Measurements from ENCODE around the gene ZNF341. TPM values are rescaled to one million over a fixed set of nuclear protein-coding genes. Genes with fewer than 3 reads are reported as not detected.

The ZNF341 gene
- total and polyA plus RNA-seq, 7 donors: 1.2 to 7.9 (median 2.5) TPM

GRCh38 chr20:33689973-33690372, 41.8 kb upstream of the ZNF341 start:
- Histone ChIP-seq H3K4me3 (no peak overlapping the region), H3K27ac (no peak overlapping the region), H3K36me3 (no peaks in the 10 kb centered on the region), H3K27me3 (no peaks in the 10 kb centered on the region), H3K9me3 (no peaks in the 10 kb centered on the region), H3K4me1 (peaks cover 0 to 27% (median 26%) of the 10 kb centered on the region in 4 donors)
- TF ChIP-seq POLR2AphosphoS5 (IDR thresholded peaks at IDR 0.05) (no peak), POLR2A (IDR thresholded peaks at IDR 0.05) (no peak), EP300 (IDR thresholded peaks at IDR 0.05) (no peak)
- TF ChIP-seq, protein P1, sequence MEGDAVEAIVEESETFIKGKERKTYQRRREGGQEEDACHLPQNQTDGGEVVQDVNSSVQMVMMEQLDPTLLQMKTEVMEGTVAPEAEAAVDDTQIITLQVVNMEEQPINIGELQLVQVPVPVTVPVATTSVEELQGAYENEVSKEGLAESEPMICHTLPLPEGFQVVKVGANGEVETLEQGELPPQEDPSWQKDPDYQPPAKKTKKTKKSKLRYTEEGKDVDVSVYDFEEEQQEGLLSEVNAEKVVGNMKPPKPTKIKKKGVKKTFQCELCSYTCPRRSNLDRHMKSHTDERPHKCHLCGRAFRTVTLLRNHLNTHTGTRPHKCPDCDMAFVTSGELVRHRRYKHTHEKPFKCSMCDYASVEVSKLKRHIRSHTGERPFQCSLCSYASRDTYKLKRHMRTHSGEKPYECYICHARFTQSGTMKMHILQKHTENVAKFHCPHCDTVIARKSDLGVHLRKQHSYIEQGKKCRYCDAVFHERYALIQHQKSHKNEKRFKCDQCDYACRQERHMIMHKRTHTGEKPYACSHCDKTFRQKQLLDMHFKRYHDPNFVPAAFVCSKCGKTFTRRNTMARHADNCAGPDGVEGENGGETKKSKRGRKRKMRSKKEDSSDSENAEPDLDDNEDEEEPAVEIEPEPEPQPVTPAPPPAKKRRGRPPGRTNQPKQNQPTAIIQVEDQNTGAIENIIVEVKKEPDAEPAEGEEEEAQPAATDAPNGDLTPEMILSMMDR (IDR thresholded peaks at IDR 0.05): no peak
- intact Hi-C loops (cut with DNase I): loop anchor here (5.0 kb wide), 1 partner anchor 42 kb away; the partner anchor contains the start of gene ZNF341
- 29 to 75% methylated on average over 4 of the region's 4 CpGs for WGBS, 2 donors
- DNase-seq: no peak

GRCh38 chr20:33693289-33693688, 38.5 kb upstream of the ZNF341 start:
- peaks cover 0 to 29% (median 26%) of the 10 kb centered on the region in 4 donors for H3K4me1 ChIP-seq
- intact Hi-C loops (cut with DNase I): no loop called here
- no peaks in the 10 kb centered on the region for H3K27me3 ChIP-seq
- WGBS, 2 donors: 87% methylated on average over 5 of the region's 5 CpGs
- H3K36me3 ChIP-seq: no peaks in the 10 kb centered on the region
- no peak for TF ChIP-seq POLR2A (IDR thresholded peaks at IDR 0.05)
- TF ChIP-seq, protein P1 (IDR thresholded peaks at IDR 0.05): no peak
- TF ChIP-seq EP300 (IDR thresholded peaks at IDR 0.05): no peak
- TF ChIP-seq POLR2AphosphoS5 (IDR thresholded peaks at IDR 0.05): no peak
- peak overlapping the region in 2 of 4 donors; percentile 53 to 67 for H3K27ac ChIP-seq
- DNase-seq: no peak
- no peaks in the 10 kb centered on the region for H3K9me3 ChIP-seq
- H3K4me3 ChIP-seq: no peak overlapping the region

DNA sequence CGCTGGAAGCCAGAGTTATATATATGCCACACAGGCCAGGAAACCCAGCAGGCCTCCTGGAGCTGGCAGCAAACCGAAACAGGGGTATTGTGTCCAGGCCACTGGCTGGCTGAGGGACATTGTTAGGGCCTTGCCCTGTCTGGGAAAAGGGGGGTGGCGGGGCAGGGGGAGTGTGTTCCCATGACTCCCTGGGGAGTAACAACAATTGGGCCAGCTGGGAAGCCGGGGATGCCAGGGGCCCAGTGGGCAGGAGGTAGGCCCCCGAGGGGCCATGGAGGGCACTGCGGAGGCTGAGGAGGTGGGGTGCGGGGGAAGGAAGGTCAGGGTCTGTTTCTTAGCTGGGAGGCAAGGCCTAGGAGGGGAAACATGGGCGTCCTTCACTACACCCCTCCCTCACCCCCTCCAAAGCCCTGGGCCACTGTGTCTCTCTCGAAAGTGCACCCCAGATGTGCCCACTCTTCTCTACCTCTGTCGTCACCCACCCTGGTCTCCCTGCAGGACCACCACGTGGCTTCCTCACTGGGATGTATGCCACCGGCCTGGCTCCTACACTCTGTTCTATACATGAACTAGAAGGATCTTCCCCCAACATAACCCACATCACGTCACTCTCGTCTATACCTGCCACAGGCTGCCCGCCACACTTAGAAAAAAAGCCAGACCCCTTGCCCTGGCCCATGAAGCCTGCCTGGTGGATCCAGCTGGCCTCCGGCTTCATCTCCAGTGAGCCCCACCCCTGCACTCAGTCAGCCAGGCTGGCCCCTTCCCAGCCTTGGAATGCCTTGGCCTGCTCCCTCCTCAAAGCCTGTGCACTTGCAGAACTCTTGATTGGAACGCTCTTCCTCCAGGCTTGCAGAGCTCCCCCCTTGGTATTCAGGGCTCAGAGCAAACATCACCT, 37.8 kb upstream of the ZNF341 start:
- no peak for TF ChIP-seq POLR2A (IDR thresholded peaks at IDR 0.05)
- TF ChIP-seq, protein P1 (IDR thresholded peaks at IDR 0.05): no peak
- no peak for TF ChIP-seq EP300 (IDR thresholded peaks at IDR 0.05)
- TF ChIP-seq POLR2AphosphoS5 (IDR thresholded peaks at IDR 0.05): no peak
- intact Hi-C loops (cut with DNase I): no loop called here
- DNase-seq: peak; percentile 83
- Histone ChIP-seq H3K4me3 (no peak overlapping the region), H3K27ac (peak overlapping the region; percentile 32 to 67 (median 56)), H3K9me3 (no peaks in the 10 kb centered on the region), H3K27me3 (no peaks in the 10 kb centered on the region), H3K36me3 (no peaks in the 10 kb centered on the region), H3K4me1 (peaks cover 0 to 29% (median 26%) of the 10 kb centered on the region in 4 donors)
- WGBS, 2 donors: 80 to 89% methylated on average over 17 of the region's 17 CpGs

GRCh38 chr20:33694639-33695012, 37.2 kb upstream of the ZNF341 start:
- no peaks in the 10 kb centered on the region for H3K9me3 ChIP-seq
- TF ChIP-seq POLR2AphosphoS5 (IDR thresholded peaks at IDR 0.05): no peak
- no peak for TF ChIP-seq POLR2A (IDR thresholded peaks at IDR 0.05)
- H3K27ac ChIP-seq: peak overlapping the region in 3 of 4 donors; percentile 53 to 67 (median 58)
- intact Hi-C loops (cut with DNase I): no loop called here
- 67 to 84% methylated on average over 6 of the region's 6 CpGs for WGBS, 2 donors
- no peaks in the 10 kb centered on the region for H3K36me3 ChIP-seq
- H3K27me3 ChIP-seq: no peaks in the 10 kb centered on the region
- peaks cover 0 to 29% (median 26%) of the 10 kb centered on the region in 4 donors for H3K4me1 ChIP-seq
- no peak overlapping the region for H3K4me3 ChIP-seq
- DNase-seq: no peak

- H3K4me1 ChIP-seq: peaks cover 0 to 29% (median 26%) of the 10 kb centered on the region in 4 donors
- no peaks in the 10 kb centered on the region for H3K36me3 ChIP-seq
- TF ChIP-seq POLR2AphosphoS5 (IDR thresholded peaks at IDR 0.05) (no peak), POLR2A (IDR thresholded peaks at IDR 0.05) (no peak), EP300 (IDR thresholded peaks at IDR 0.05) (no peak)
- TF ChIP-seq, protein P1 (IDR thresholded peaks at IDR 0.05): no peak
- no peak for DNase-seq
- H3K27me3 ChIP-seq: no peaks in the 10 kb centered on the region
- no peak overlapping the region for H3K4me3 ChIP-seq
- no peaks in the 10 kb centered on the region for H3K9me3 ChIP-seq
- H3K27ac ChIP-seq: peak overlapping the region in 3 of 4 donors; percentile 61 to 80 (median 62)
- WGBS, 2 donors: 76 to 88% methylated on average over 4 of the region's 4 CpGs
- intact Hi-C loops (cut with DNase I): no loop called here
Observed at GRCh38 chr20:33696448-33696847, 35.3 kb upstream of the ZNF341 start.

All from sigmoid colon (tissue), 7 donors.